HG02571 (cell line): ENCODE data around the gene SERPINA10.
"Not testable (repeated sequence)": the region's sequence is repeated elsewhere in the genome, so short reads cannot be mapped to it uniquely, and the experiment has no call there.

ENCODE experiments used
- ATAC-seq: cut with Tn5 transposase; IDR thresholded peaks from one replicate; pipeline ENCODE4 v1.9.1; 2021; ENCODE audit warnings: mild to moderate bottlenecking, moderate library complexity; ENCODE audit not compliant: unreplicated experiment

SERPINA10 gene

DNA sequence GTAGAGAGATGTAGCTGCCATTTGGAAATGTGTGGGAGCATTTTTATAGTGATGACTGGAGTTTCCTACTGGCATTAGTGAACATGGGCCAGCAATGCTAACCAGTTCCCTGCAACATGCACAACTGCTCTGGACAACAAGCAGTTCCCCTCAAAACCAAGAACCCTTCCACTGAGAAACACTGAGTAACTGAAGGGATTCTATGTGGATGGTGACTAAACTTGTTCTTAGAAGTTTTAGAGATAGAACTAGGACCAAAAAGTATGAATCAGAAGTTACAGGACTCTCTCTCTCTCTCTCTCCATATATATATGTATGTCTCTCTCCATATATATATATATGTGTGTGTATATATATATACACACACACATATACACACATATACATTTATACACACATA is 7.9 kb downstream of the SERPINA10 start:
- ATAC-seq = no peak

DNA sequence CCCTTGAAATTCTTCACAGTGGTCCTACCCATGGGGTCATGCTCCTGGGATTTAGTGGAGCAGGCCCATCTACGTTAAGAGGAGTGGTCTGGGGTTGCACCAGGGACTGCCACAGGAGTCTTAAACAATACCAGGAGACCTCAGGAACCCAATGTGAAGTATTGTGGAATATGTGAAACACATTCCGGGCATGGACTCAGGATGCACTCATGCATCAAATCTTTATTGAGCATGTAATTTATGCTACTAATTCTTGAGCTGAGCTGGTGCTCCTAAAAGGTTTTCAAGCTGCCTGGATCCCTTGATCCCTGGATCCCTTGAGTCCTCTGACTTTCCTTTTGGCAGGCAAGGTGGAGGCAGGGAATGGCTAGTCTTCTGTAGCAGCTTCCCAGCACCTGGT is 8.8 kb downstream of the SERPINA10 start:
- no peak for ATAC-seq

DNA sequence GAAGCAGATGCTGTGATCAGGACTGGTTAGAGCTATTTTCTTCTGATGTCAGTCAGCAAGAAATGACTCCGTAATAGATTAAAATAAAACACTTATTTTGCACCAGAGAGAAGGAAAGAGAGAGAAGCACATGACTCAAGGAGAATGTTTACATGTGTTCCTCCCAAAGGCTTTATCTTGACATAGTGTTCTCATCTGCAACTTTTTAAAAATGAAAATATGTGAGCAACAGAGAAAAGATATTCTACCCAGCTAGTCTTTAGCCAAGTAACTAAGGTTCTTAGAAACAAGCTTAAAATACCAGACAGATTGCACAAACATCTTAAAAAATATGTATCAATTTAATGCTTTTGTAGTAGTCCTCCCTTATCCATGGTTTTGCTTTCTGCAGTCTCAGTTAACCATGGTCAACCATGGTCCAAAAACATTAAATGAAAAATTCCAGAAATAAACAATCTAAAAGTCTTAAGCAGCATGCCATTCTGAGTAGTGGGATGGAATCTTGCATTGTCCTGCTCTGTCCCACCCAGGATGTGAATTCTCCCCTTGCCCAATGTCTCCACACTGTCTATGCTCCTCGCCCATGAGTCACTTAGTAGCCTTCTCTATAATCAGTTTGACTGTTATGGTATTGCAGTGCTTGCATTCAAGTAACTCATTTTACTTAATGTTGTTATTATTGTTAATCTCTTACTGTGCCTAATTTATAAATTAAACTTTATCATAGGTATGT is 9.9 kb downstream of the SERPINA10 start:
- no peak for ATAC-seq

DNA sequence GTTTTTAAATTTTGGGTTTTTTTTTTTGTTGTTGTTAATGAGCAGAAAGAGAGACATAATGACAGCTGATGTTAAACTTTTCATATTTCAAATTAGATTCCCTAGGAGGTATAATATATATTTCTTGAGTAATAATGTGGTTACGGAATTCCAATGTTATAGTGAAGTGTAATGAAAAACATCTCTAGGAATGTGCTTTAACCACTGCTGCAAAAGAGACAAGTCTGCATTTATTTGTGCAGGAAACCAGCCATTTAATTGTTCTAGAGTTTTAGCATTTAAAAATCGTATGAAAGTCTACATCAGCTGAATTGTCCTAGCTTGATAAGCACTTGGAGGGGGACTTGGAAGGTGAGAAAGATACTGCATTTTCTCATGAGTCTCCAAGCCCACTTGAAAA is 14.3 kb downstream of the SERPINA10 start:
- no peak for ATAC-seq

DNA sequence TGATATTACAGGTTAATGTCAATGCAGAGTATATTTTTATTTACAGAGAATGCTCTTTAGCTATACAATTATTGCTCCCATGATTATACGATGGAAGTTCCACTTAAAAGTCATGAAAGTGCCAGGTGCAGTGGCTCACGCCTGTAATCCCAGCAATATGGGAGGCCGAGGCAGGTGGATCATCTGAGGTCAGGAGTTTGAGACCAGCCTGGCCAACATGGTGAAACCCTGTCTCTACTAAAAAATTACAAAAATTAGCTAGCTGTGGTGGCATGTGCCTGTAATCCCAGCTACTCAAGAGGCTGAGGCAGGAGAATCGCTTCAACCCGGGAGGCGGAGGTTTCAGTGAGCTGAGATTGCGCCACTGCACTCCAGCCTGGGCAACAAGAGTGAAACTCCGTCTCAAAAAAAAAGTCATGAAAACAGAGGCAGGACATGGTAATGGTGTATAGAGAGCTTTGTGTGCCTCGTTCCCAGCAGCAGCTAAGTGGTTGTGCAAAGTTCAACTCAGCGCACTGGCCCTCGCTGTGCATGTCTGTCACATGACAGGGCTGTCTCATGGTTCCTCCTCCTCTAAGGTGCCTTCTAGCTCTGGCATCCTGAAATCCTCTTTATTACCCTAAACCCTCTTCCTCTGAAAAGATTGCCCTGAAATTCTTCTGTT is 16.0 kb downstream of the SERPINA10 start:
- ATAC-seq = not testable (repeated sequence)

DNA sequence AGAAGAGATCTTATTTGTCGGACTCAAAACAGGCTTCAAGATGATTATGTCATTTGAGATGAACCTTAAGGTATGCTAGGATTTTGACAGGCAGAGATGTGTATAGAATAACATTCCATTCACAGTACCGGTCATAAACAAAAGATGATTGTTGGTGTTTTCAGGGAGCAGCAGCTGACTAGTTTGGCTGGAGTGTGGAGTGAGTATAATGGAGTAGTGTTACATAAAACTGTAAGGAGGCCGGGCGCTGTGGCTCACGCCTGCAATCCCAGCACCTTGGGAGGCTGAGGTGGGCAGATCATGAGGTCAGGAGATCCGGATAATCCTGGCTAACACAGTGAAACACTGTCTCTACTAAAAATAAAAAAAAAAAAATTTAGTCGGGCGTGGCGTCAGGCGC is 23.9 kb downstream of the SERPINA10 start:
- no peak for ATAC-seq

DNA sequence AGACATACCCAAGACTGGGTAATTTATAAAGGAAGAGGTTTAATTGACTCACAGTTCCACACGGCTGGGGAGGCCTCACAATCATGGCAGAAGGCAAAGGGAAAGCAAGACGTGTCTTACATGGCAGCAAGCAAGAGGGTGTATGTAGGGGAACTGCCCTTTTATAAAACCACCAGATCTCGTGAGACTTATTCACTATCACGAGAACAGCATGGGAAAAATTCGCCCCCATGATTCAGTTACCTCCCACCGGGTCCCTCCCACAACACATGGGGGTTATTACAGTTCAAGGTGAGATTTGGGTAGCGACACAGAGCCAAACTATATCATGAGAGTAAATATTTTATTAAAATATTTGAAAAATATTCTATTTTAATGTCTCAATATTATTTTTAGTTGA is 24.5 kb downstream of the SERPINA10 start:
- not testable (repeated sequence) for ATAC-seq

DNA sequence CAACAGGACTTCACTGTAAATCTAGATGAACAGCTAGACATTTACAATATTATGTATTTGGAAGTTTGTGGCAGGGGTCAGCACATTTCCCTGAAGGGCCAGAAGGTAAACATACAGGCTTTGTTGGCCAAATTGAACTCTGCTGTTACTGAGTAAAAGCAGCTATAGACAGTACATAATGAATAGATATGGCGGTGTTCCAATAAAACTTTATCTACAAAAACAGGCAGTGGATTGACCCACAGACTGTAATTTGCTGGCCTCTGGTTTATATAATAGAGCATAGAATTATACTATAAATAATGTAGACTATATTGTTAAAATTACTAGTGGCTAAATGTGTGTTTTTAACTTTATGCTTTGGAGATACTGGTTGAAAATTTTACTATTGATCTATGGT is 25.7 kb downstream of the SERPINA10 start:
- ATAC-seq = no peak

DNA sequence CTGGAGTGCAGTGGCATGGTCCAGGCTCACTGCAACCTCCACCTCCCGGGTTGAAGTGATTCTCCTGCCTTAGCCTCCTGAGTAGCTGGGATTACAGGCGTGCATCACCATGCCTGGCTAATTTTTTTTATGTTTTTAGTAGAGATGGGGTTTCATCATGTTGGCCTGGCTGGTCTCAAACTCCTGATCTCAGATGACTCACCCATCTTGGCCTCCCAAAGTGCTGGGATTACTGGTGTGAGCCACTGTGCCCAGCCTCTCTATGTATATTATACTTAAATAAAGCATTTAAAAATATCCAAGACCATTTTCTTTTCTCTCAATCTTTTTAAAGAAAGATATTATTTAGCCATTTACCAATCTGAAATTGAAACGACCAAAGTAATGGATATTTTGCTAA is 28.9 kb downstream of the SERPINA10 start:
- ATAC-seq = not testable (repeated sequence)

DNA sequence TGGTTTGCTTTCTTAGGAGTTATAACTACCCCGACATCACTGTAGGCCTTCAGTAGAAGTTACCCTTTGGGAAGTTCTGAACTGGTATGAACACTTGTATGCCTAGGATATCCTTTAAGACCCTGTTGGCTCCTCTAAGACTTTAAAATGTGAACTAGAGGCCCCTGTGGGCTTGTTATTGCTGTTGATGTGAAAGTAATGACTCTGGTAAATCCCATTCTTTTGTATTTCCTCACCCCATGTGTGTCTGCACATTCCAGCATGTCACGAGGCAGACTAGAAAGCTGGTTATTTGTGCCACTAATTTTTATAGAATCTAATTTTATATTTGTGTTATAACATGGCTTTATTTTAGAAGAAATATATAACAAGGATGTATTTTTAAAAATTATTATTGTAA is 48.9 kb downstream of the SERPINA10 start:
- no peak for ATAC-seq

DNA sequence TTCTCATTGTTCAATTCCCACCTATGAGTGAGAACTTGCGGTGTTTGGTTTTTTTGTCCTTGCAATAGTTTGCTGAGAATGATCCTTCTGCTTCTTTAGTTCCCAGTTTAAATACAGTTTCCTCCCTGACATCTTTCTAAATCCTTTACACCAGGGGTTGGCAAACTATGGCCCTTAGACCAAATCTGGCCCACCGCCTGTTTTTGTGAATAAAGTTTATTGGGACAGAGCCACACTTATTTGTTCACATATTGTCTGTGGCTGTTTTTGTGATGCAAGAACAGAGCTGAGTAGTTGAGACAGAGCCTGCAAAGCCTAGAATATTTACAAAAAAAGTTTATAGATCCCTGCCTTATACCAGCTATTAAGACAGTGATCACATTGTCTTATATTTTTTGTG is 53.7 kb downstream of the SERPINA10 start:
- ATAC-seq = no peak

DNA sequence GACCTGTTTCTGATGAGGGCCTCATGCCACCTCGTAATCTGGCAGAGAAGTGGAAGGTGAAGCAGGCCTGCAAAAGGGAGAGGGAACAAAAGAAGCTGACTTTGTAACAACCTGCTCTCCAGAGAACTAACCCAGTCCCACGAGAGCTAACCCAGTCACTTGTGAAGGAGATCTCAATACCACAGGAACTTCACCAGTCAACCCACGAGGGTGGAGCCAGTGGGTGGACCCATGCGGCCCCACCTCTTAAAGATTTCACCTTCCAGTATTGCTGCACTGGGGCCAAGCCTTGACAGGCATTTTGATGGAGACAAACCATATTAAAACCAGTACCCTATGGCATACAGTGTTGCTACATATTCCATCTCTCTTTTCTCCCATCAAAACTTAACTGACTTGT is 55.1 kb downstream of the SERPINA10 start:
- no peak for ATAC-seq

DNA sequence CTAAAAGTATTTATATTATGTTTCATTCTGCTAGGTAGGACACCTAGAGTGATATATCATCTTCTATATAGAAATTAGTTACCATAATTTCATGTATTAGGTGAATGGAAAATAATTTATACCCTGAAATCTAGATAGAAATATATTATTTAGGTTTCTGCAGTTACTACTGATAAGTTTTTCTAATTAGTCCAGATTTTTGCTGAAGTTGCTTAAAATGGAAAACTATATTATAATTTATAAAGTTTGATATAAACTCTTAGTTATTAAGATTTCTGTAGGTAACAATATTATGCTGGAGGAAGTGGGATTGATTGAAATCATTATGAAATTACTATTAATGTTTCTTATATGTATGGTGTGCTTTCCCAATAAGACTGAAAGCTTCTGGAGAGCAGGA is 56.0 kb downstream of the SERPINA10 start:
- ATAC-seq = no peak
